ENCODE data around the gene IPCEF1.

GRCh38 chr6:154251116-154251515 lies 105.5 kb downstream of the IPCEF1 start:
- TF ChIP-seq CTCF (conservative IDR thresholded peaks at IDR 0.05; ENCODE audit: low read length) (no peak), EZH2phosphoT487 (IDR thresholded peaks at IDR 0.05; ENCODE audit: borderline replicate concordance) (no peak)
